Upper lobe of left lung (tissue), 6 donors: Measurements from ENCODE around the gene SEC31A. TPM values are rescaled to one million over a fixed set of nuclear protein-coding genes. Genes with fewer than 3 reads are reported as not detected.

Experiments
- ATAC-seq, 2 donors: fragments of 200-7000 bp; cut with Tn5 transposase; one replicate each; pipeline ENCODE4 v1.9.1; 2022; ENCODE audit warnings: mild to moderate bottlenecking in 2 of 2, moderate library complexity in 2 of 2; ENCODE audit not compliant: low FRiP score in 2 of 2
- DNase-seq, 2 donors: peaks; one replicate each; pipeline ENCODE4 v3.0.0-alpha.2; 2019 to 2020
- H3K27ac ChIP-seq, 4 donors: fragments of 200-600 bp; sonication (generic); one replicate each; pipeline ENCODE4 v1.5.1; 2016 to 2019
- H3K27me3 ChIP-seq, 4 donors: fragments of 200-600 bp; sonication (generic); one replicate each; pipeline ENCODE4 v1.5.1; 2017 to 2019
- H3K36me3 ChIP-seq, 4 donors: fragments of 200-600 bp; sonication (generic); one replicate each; pipeline ENCODE4 v1.5.1; 2016 to 2019
- H3K4me1 ChIP-seq, 4 donors: fragments of 200-600 bp; sonication (generic); one replicate each; pipeline ENCODE4 v1.5.1; 2018 to 2019
- H3K4me3 ChIP-seq, 4 donors: fragments of 200-600 bp; sonication (generic); one replicate each; pipeline ENCODE4 v1.5.1; 2017 to 2019; ENCODE audit warnings: mild to moderate bottlenecking in 2 of 4, moderate library complexity in 1 of 4
- H3K9me3 ChIP-seq, 4 donors: fragments of 200-600 bp; sonication (generic); one replicate each; pipeline ENCODE4 v1.5.1; 2018 to 2019
- CTCF ChIP-seq, 6 experiments: fragments of 450-650 bp in 4 of 6; fragments of 200-600 bp in 2 of 6; sonication (generic) in 2 of 6; IDR thresholded peaks; one replicate each; pipeline ENCODE4 v1.5.1; 2016 to 2019; ENCODE audit warnings: antibody characterized with exemption in 6 of 6
- EP300 ChIP-seq, 4 donors: sonication (generic); formaldehyde crosslinking; IDR thresholded peaks; one replicate each; pipeline ENCODE4 v1.5.1; 2017; ENCODE audit warnings: antibody characterized with exemption in 4 of 4, control low read depth in 2 of 4
- POLR2A ChIP-seq, 4 donors: fragments of 450-650 bp; IDR thresholded peaks; one replicate each; pipeline ENCODE4 v1.5.1; 2016 to 2017; ENCODE audit warnings: antibody characterized with exemption in 4 of 4, mild to moderate bottlenecking in 2 of 4
- POLR2AphosphoS5 ChIP-seq, 2 donors: sonication (generic); formaldehyde crosslinking; IDR thresholded peaks; one replicate each; pipeline ENCODE4 v1.5.1; 2017; ENCODE audit warnings: antibody characterized with exemption in 2 of 2
- WGBS, 2 donors: methylation state at CpG; one replicate each; pipeline ENCODE4 v1.1.5; 2017 to 2018; 5-methylcytosine and 5-hydroxymethylcytosine counted together
- total RNA-seq, 6 donors: library from RNA; depleted of rRNA in 4 of 6; stranded (reverse); fragments of >200 nt in 4 of 6; gene quantifications; one replicate each; pipeline versions ENCODE4 v1.1.0 to v1.2.1, GENCODE V29; 2016 to 2021
- donor health status: DM: no; HTN: no; CAD: no; lungs with moderate emphysema.
- donor health status: DM: no; HTN: yes; CAD: no; lungs with severe emphysema.

The SEC31A gene
- total RNA-seq, 6 donors from 2014 or later = 128 to 230 (median 160) TPM

GRCh38 chr4:82900411-82901182 lies 9.6 kb upstream of the SEC31A start, which contains the start of gene THAP9:
THAP9 (plus strand) TSS chr4:82900735; CDS start chr4:82900803, 68 bp downstream.
- Histone ChIP-seq H3K27me3 (no peaks in the 10 kb centered on the region), H3K9me3 (no peaks in the 10 kb centered on the region), H3K4me1 (peaks cover 22 to 28% (median 26%) of the 10 kb centered on the region in 4 donors), H3K27ac (peak within 1 kb of the TSS; percentile 96 to 99 (median 98)), H3K36me3 (peaks cover 0 to 14% (median 3%) of the 10 kb centered on the region in 4 donors), H3K4me3 (peak within 1 kb of the TSS; percentile 54 to 83 (median 67))
- peak; percentile 99 for DNase-seq
- ATAC-seq = peak; percentile 98 to 99
- WGBS, 2 donors = 1% methylated on average over 28 to 60 of the region's 67 CpGs
- TF ChIP-seq POLR2A (IDR thresholded peaks at IDR 0.05) (peak in 3 of 4 donors; percentile 74 to 86 (median 85)), EP300 (IDR thresholded peaks at IDR 0.05) (peak in 1 of 4 donors; percentile 23), CTCF (IDR thresholded peaks at IDR 0.05) (peak in 3 of 6 experiments; percentile 4 to 21 (median 18)), POLR2AphosphoS5 (IDR thresholded peaks at IDR 0.05) (peak; percentile 81 to 82)

DNA sequence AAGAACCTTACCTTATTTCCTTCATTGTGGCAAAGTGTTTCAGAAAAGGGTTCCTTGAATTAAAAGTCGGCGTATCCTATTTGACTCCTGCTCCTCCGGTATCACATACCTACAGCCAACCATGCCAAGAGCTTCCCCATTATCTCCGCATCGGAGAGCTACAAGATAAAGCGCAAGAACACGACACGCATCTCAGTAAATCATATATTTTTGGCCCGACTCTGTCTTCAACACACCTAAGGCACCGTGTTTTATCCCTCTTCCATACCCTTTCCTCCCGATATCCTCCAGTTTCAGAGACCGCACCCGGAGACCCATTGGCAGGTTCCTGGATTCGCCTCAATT lies 9.1 kb upstream of the SEC31A start:
- peak overlapping the region; percentile 96 to 99 (median 98) for H3K27ac ChIP-seq
- H3K9me3 ChIP-seq = no peaks in the 10 kb centered on the region
- peaks cover 0 to 20% (median 5%) of the 10 kb centered on the region in 4 donors for H3K36me3 ChIP-seq
- peaks cover 22 to 28% (median 26%) of the 10 kb centered on the region in 4 donors for H3K4me1 ChIP-seq
- H3K4me3 ChIP-seq = peak overlapping the region; percentile 54 to 83 (median 67)
- no peaks in the 10 kb centered on the region for H3K27me3 ChIP-seq
- ATAC-seq (peak in 1 of 2 donors; percentile 0), DNase-seq (no peak)
- WGBS, 2 donors = 0% methylated on average over 14 of the region's 14 CpGs
- TF ChIP-seq CTCF (IDR thresholded peaks at IDR 0.05) = no peak
- TF ChIP-seq POLR2A (IDR thresholded peaks at IDR 0.05) = no peak
- TF ChIP-seq EP300 (IDR thresholded peaks at IDR 0.05) = no peak
- TF ChIP-seq POLR2AphosphoS5 (IDR thresholded peaks at IDR 0.05) = no peak

DNA sequence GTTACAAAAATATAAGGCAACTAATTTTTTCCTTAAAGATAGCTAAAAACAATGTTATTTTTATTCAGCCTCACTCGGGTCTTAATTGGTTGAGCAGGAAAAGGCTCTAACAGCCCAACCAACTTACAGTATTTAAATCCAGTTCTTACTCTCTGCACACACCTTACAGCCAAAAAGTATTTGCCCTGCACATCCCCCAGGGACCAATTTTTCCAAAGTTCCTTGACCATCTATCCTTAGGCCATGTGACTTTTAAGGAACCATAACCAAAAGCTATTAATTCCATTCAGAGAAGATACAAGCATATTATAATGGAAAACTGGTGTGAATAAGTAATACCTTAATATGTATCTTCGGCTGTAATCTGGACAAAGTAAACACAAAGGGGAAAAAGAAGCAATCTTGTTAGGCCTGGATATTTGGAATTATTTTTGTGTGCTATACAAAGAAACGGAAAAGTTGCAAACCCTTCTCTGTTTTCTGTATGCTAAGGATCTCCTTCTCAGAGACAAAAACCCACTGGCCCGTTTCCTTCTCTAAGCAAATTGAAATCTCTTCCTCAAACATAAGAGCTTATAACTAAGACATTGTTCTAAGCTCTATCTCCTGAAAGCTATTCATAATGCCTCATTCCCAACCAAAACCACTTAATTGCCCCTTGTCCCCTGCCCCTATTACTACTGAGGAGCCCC lies 8.6 kb upstream of the SEC31A start:
- peak overlapping the region; percentile 96 to 99 (median 98) for H3K27ac ChIP-seq
- no peak for ATAC-seq
- H3K27me3 ChIP-seq = no peaks in the 10 kb centered on the region
- H3K4me1 ChIP-seq = peaks cover 22 to 28% (median 26%) of the 10 kb centered on the region in 4 donors
- WGBS, 2 donors = 0 to 1% methylated on average over 4 of the region's 4 CpGs
- H3K9me3 ChIP-seq = no peaks in the 10 kb centered on the region
- TF ChIP-seq EP300 (IDR thresholded peaks at IDR 0.05) (no peak), POLR2AphosphoS5 (IDR thresholded peaks at IDR 0.05) (no peak), CTCF (IDR thresholded peaks at IDR 0.05) (no peak), POLR2A (IDR thresholded peaks at IDR 0.05) (no peak)
- no peak for DNase-seq
- peak overlapping the region; percentile 54 to 83 (median 67) for H3K4me3 ChIP-seq
- H3K36me3 ChIP-seq = peaks cover 0 to 25% (median 5%) of the 10 kb centered on the region in 4 donors

GRCh38 chr4:82898322-82899243 lies 7.6 kb upstream of the SEC31A start:
- Histone ChIP-seq H3K4me3 (peak overlapping the region; percentile 2 to 83 (median 67)), H3K9me3 (no peaks in the 10 kb centered on the region), H3K4me1 (peaks cover 22 to 28% (median 26%) of the 10 kb centered on the region in 4 donors), H3K27me3 (no peaks in the 10 kb centered on the region), H3K27ac (peak overlapping the region; percentile 96 to 99 (median 98)), H3K36me3 (peaks cover 3 to 34% (median 12%) of the 10 kb centered on the region in 4 donors)
- no peak for TF ChIP-seq POLR2AphosphoS5 (IDR thresholded peaks at IDR 0.05)
- peak in 4 of 6 experiments; percentile 23 to 38 (median 34) for TF ChIP-seq CTCF (IDR thresholded peaks at IDR 0.05)
- no peak for TF ChIP-seq POLR2A (IDR thresholded peaks at IDR 0.05)
- WGBS, 2 donors = 32 to 34% methylated on average over 7 of the region's 7 CpGs
- peak in 1 of 2 donors; percentile 27 for DNase-seq
- ATAC-seq = no peak
